PFSK-1 (cell line): ENCODE measurements around the gene MDM1.

Experiments
- FOXP2 ChIP-seq: optimal IDR thresholded peaks from 2 replicates; pipeline ENCODE3; 2011; ENCODE audit warnings: borderline replicate concordance, control low read depth, inconsistent platforms; ENCODE audit not compliant: insufficient read depth; ENCODE audit errors: extremely low read length, extremely low read depth
- POLR2AphosphoS5 ChIP-seq: IDR thresholded peaks from 2 replicates; pipeline ENCODE4 v1.6.1; 2012; ENCODE audit warnings: low read depth, mild to moderate bottlenecking, control low read depth, low read length, moderate library complexity
- REST ChIP-seq, 2 experiments: IDR thresholded peaks; 2 replicates each; pipeline versions ENCODE4 v1.6.1 to v1.8.0; 2011 to 2012; ENCODE audit warnings: low read depth in 2 of 2, low read length in 2 of 2, control low read depth in 1 of 2, inconsistent platforms in 1 of 2, mild to moderate bottlenecking in 1 of 2, moderate library complexity in 1 of 2; ENCODE audit not compliant: insufficient read depth in 1 of 2
- SIN3A ChIP-seq: IDR thresholded peaks from 2 replicates; pipeline ENCODE4 v1.6.1; 2012; ENCODE audit warnings: mild to moderate bottlenecking, low read length, moderate library complexity, borderline replicate concordance; ENCODE audit not compliant: insufficient read depth
- TAF1 ChIP-seq: IDR thresholded peaks from 2 replicates; pipeline ENCODE4 v1.6.1; 2012; ENCODE audit warnings: low read length, control low read depth, borderline replicate concordance; ENCODE audit not compliant: insufficient read depth

Gene MDM1

GRCh38 chr12:68352067-68352466, 19.9 kb upstream of the MDM1 start:
- no peak for TF ChIP-seq POLR2AphosphoS5
- no peak for TF ChIP-seq FOXP2
- no peak for TF ChIP-seq SIN3A
- TF ChIP-seq TAF1: no peak
- TF ChIP-seq REST (IDR thresholded peaks at IDR 0.05; ENCODE audit: insufficient read depth in 1 of 2, low read depth in 2 of 2, low read length in 2 of 2): no peak

DNA sequence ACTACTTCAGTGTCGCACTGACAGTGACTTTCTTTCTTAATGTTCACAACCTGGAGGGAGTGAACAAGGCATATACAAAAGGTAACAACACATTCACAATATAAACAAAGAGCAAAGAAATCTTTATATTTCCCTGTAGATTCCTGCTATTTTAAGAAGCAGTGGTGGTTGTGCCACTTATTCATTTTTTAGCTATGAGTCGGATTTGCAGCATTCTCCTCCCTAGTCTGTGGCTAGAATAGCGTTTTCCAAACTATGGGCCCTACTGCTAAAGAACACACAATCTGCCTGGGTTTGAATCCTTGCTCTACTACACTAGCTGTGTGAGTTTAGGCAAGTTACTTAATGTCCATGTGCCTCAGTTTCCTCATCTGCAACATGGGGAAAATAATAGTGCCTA, 18.6 kb upstream of the MDM1 start:
- TF ChIP-seq TAF1 (no peak), POLR2AphosphoS5 (no peak), REST (IDR thresholded peaks at IDR 0.05; ENCODE audit: insufficient read depth in 1 of 2, low read depth in 2 of 2, low read length in 2 of 2) (no peak), FOXP2 (no peak), SIN3A (no peak)

DNA sequence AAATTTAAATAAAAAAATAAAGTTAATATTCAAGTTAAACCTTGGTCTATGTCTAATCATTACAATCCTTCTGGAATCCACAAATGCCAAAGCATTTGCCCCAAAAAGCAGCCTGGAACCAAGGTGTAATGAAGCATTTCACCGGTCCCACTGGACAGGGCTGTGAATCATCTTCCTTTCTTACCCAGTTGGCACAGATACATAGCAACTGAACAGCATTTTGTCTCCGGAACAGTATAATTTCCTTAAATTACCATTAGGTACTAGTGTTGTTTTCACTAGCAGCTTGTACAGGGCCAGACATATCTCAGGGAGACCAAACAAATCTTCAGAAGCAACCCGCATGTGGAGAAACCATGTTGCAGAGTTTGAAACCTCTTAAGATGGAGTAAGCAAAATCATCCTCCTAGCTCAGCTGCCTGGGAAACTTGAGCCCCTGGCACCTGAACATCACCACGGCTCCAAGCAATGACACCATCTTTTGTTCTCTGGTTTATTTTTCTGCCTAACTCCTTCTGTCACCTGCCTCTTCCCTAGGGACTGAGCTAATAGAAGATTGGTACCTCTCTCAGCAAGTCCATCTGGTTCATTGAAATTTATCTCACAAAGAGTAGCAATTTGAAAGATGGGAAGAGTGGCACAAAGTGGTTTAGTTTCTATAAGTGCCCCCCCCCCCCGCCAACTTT, 17.9 kb upstream of the MDM1 start:
- no peak for TF ChIP-seq FOXP2
- TF ChIP-seq TAF1: no peak
- no peak for TF ChIP-seq REST (IDR thresholded peaks at IDR 0.05; ENCODE audit: insufficient read depth in 1 of 2, low read depth in 2 of 2, low read length in 2 of 2)
- TF ChIP-seq POLR2AphosphoS5: no peak
- TF ChIP-seq SIN3A: no peak

DNA sequence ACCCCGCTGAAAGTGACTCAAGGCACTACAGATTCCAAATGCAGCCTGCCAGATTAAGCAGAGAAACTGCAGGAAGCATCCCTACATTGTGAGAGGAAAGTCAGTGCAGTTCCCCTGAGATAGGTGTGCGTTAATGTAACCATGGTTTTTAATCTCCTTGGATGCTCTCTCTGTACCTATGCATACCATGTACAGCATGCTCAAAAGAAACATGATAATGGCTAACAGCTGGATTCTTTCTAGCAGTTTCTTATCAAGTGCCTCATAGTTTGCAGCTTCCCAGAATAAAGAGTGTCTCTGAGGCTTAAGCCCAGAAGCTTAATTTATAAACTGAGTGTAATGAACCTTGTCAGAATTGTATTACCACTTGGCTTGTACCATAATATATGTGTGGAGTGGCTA, 17.1 kb upstream of the MDM1 start:
- TF ChIP-seq TAF1 (no peak), POLR2AphosphoS5 (no peak), FOXP2 (no peak), REST (IDR thresholded peaks at IDR 0.05; ENCODE audit: insufficient read depth in 1 of 2, low read depth in 2 of 2, low read length in 2 of 2) (no peak), SIN3A (no peak)

GRCh38 chr12:68348419-68348818, 16.3 kb upstream of the MDM1 start:
- TF ChIP-seq REST (IDR thresholded peaks at IDR 0.05; ENCODE audit: insufficient read depth in 1 of 2, low read depth in 2 of 2, low read length in 2 of 2) (no peak), SIN3A (no peak), TAF1 (no peak), POLR2AphosphoS5 (no peak), FOXP2 (no peak)
